Heart left ventricle (tissue), 16 donors: ENCODE data around the gene PGBD5. TPM values are rescaled to one million over a fixed set of nuclear protein-coding genes. Genes with fewer than 3 reads are reported as not detected.

Experiments
- ATAC-seq, 4 donors: fragments of 200-7000 bp; cut with Tn5 transposase; one replicate each; pipeline ENCODE4 v1.9.1; 2020 to 2022; ENCODE audit warnings: moderate library complexity in 4 of 4, mild to moderate bottlenecking in 3 of 4, moderate number of reproducible peaks in 1 of 4
- DNase-seq, 5 donors: peaks; one replicate each; pipeline ENCODE4 v3.0.0-alpha.2; 2020
- H3K27ac ChIP-seq, 12 donors: fragments of 200-600 bp; sonication (generic) in 4 of 12; one replicate each; pipeline versions ENCODE4 v1.5.0 to v1.8.0; 2016 to 2022; ENCODE audit warnings: mild to moderate bottlenecking in 2 of 12
- H3K27me3 ChIP-seq, 9 donors: fragments of 200-600 bp; sonication (generic) in 2 of 9; one replicate each; pipeline versions ENCODE4 v1.5.1 to v1.8.0; 2016 to 2022; ENCODE audit warnings: mild to moderate bottlenecking in 3 of 9
- H3K36me3 ChIP-seq, 9 donors: fragments of 200-600 bp; sonication (generic) in 2 of 9; one replicate each; pipeline versions ENCODE4 v1.5.0 to v1.8.0; 2018 to 2022; ENCODE audit warnings: mild to moderate bottlenecking in 2 of 9
- H3K4me1 ChIP-seq, 12 donors: fragments of 200-600 bp; sonication (generic) in 4 of 12; one replicate each; pipeline versions ENCODE4 v1.5.0 to v1.8.0; 2016 to 2022; ENCODE audit warnings: mild to moderate bottlenecking in 3 of 12
- H3K4me3 ChIP-seq, 12 donors: fragments of 200-600 bp; sonication (generic) in 4 of 12; one replicate each; pipeline versions ENCODE4 v1.5.0 to v1.8.0; 2017 to 2022; ENCODE audit warnings: mild to moderate bottlenecking in 9 of 12, moderate library complexity in 4 of 12
- H3K9me3 ChIP-seq, 12 donors: fragments of 200-600 bp; sonication (generic) in 4 of 12; one replicate each; pipeline versions ENCODE4 v1.5.0 to v1.8.0; 2016 to 2022; ENCODE audit warnings: mild to moderate bottlenecking in 1 of 12
- POLR2A ChIP-seq, 2 donors: fragments of 450-650 bp; IDR thresholded peaks; one replicate each; pipeline ENCODE4 v1.6.1; 2017; ENCODE audit warnings: antibody characterized with exemption in 2 of 2, mild to moderate bottlenecking in 2 of 2, moderate library complexity in 2 of 2
- WGBS, 4 donors: extraction: QIAGEN DNeasy Blood & Tissue Kit in 2 of 4; methylation state at CpG; one replicate each; pipeline versions ENCODE4 v1.1.5 to v1.1.7; 2013 to 2018; 5-methylcytosine and 5-hydroxymethylcytosine counted together
- intact Hi-C, 10 donors: fragments of 100-400 bp; cut with DNase I; formaldehyde crosslinking; loops; one replicate each; pipeline versions ENCODE4 v1.11.1 to v1.14.2; 2022
- polyA plus RNA-seq, 2 donors: library from polyadenylated mRNA; stranded (reverse); fragments of 200-250 nt; gene quantifications; one replicate each; pipeline ENCODE4 v1.2.3, GENCODE V29; 2013
- total RNA-seq, 9 donors: library from RNA; depleted of rRNA in 2 of 9; stranded (reverse); fragments of >200 nt in 2 of 9; fragmentation: NEBNext Ultra II Directional in 3 of 9; extraction: Animal tissue kit (Norgen Biotek cat#: 25700) in 3 of 9; gene quantifications; one replicate each; pipeline versions ENCODE4 v1.1.0 to v1.2.4, GENCODE V29; 2016 to 2023
- TF ChIP-seq, protein P1 (sequence below), 12 donors: fragments of 200-600 bp; sonication (generic) in 4 of 12; IDR thresholded peaks; one replicate each; pipeline versions ENCODE4 v1.5.0 to v1.8.0; 2018 to 2022; ENCODE audit warnings: antibody characterized with exemption in 12 of 12, mild to moderate bottlenecking in 5 of 12
- donor health status: ischemic (EF 13 %, LVEDD 7.1; RV severe dilation, severe dysfunction).
- donor health status: healthy with polysubstance abuse.
- donor health status: DM: no; HTN: yes; CAD: no.
- donor health status: DM: no; HTN: no; CAD: no.
- donor health status: ischemic (EF 25% LVEDD 6.9; RV normal size, moderate dysfunction).
- donor health status: ischemic (EF 25% LVEDD 5.7; RV mildly dilated, moderate dysfunction).
- donor health status: healthy.
- donor health status: DM: yes; HTN: yes; CAD: no.
- donor health status: ischemic (EF 35%, LVEDD 5.7; RV mildly dilated, moderate dysfunction).
- donor health status: nonischemic (EF 11% LVEDD 7.7; RV severe dilation, severe dysfunction).
- donor health status: DM: yes; HTN: yes; CAD: no.
- donor health status: PGD.
- donor health status: ischemic (EF 29% LVEDD 5.4; RV normal size, mild dysfunction).
- donor health status: nonischemic (EF 23%, LVEDD 6.1; RV moderate dilation, normal function).

The PGBD5 gene
- total and polyA plus RNA-seq, 11 donors, result 1.3 to 16.1 (median 6.3) TPM

DNA sequence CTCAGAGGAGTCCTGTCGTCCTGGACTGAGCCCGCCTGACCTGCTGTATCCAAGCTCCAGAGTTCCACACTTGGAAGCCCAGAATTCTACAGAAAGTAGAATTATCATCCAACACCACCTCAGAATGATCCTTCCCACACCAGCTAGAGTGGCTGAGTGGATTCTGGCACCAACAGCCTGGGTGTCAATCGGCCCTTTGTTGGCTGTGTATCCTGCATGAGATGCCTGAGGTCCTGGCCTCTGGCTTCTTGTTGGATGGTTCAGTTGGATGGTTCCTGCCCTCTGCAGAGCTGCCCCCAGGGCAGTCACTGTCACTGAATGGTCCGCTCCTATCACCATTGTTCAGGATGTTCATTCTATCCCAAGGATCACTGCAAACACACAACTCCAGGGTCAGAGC, 49.8 kb downstream of the PGBD5 start:
- TF ChIP-seq, protein P1, sequence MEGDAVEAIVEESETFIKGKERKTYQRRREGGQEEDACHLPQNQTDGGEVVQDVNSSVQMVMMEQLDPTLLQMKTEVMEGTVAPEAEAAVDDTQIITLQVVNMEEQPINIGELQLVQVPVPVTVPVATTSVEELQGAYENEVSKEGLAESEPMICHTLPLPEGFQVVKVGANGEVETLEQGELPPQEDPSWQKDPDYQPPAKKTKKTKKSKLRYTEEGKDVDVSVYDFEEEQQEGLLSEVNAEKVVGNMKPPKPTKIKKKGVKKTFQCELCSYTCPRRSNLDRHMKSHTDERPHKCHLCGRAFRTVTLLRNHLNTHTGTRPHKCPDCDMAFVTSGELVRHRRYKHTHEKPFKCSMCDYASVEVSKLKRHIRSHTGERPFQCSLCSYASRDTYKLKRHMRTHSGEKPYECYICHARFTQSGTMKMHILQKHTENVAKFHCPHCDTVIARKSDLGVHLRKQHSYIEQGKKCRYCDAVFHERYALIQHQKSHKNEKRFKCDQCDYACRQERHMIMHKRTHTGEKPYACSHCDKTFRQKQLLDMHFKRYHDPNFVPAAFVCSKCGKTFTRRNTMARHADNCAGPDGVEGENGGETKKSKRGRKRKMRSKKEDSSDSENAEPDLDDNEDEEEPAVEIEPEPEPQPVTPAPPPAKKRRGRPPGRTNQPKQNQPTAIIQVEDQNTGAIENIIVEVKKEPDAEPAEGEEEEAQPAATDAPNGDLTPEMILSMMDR (IDR thresholded peaks at IDR 0.05), result no peak
- no peak for TF ChIP-seq POLR2A (IDR thresholded peaks at IDR 0.05)
- intact Hi-C loops, result no loop called here
- Histone ChIP-seq H3K36me3 (no peaks in the 10 kb centered on the region), H3K4me1 (peaks cover 0 to 17% (median 2%) of the 10 kb centered on the region in 12 donors), H3K4me3 (no peak overlapping the region), H3K27ac (peak overlapping the region in 1 of 12 donors; percentile 22), H3K9me3 (peaks cover 0 to 14% (median 4%) of the 10 kb centered on the region in 12 donors), H3K27me3 (no peaks in the 10 kb centered on the region)
- DNase-seq (no peak), ATAC-seq (peak in 2 of 4 donors; percentile 7 to 12)
- WGBS, 4 donors, result 57 to 63% (median 60%) methylated on average over 4 of the region's 4 CpGs

DNA sequence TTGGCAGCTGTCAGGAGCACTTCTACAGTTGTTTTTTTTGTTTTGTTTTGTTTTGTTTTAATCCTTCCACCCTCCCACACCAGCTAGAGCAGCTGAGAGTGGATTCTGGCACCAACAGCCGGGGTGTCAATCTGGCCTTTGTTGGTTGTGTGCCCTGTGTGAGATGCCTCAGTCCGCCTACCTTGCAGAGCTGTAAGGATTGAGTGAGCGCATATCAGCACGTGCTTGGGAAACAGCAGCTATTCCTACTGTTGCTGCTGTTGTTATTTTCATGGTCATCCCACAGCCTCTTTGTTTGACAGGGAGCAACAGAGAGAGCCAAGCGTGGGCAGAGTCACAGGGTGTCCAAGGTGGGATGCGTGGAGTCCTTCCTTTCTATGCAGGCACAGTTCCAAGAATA, 50.4 kb downstream of the PGBD5 start:
- Histone ChIP-seq H3K36me3 (no peaks in the 10 kb centered on the region), H3K4me3 (no peak overlapping the region), H3K27me3 (no peaks in the 10 kb centered on the region), H3K27ac (peak overlapping the region in 2 of 12 donors; percentile 22 to 29), H3K4me1 (peaks cover 0 to 17% (median 2%) of the 10 kb centered on the region in 12 donors), H3K9me3 (peaks cover 0 to 14% (median 4%) of the 10 kb centered on the region in 12 donors)
- intact Hi-C loops, result no loop called here
- DNase-seq, result peak in 4 of 5 donors; percentile 19 to 54 (median 28)
- TF ChIP-seq, protein P1 (IDR thresholded peaks at IDR 0.05), result no peak
- no peak for TF ChIP-seq POLR2A (IDR thresholded peaks at IDR 0.05)
- peak; percentile 56 to 83 (median 74) for ATAC-seq
- WGBS, 4 donors, result 19 to 28% (median 24%) methylated on average over 6 of the region's 6 CpGs

DNA sequence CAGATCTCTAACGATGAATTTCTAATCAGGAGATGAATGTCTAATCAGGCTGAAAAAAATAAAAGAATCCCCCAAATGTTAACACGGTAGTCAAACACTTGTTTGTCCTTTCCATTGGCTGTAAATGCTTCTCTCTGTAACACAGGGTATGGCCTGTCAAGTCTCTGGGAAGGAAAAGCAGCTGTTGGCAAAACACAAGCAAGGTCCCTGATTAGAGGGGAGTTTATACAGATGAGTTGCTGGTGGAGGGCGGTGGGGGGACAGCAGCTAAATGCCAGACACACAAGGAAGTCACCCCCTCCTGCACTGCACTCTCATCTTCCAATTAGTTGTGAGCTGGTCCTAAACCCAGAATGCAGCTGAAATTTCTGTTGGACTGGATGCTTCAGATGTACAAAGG, 51.0 kb downstream of the PGBD5 start:
- Histone ChIP-seq H3K27me3 (no peaks in the 10 kb centered on the region), H3K9me3 (peaks cover 0 to 14% (median 4%) of the 10 kb centered on the region in 12 donors), H3K27ac (peak overlapping the region in 2 of 12 donors; percentile 22 to 29), H3K36me3 (no peaks in the 10 kb centered on the region), H3K4me1 (peaks cover 0 to 17% (median 2%) of the 10 kb centered on the region in 12 donors), H3K4me3 (no peak overlapping the region)
- no peak for TF ChIP-seq POLR2A (IDR thresholded peaks at IDR 0.05)
- TF ChIP-seq, protein P1 (IDR thresholded peaks at IDR 0.05), result no peak
- intact Hi-C loops, result no loop called here
- ATAC-seq (no peak), DNase-seq (no peak)
- 49 to 68% (median 52%) methylated on average over 3 of the region's 3 CpGs for WGBS, 4 donors

DNA sequence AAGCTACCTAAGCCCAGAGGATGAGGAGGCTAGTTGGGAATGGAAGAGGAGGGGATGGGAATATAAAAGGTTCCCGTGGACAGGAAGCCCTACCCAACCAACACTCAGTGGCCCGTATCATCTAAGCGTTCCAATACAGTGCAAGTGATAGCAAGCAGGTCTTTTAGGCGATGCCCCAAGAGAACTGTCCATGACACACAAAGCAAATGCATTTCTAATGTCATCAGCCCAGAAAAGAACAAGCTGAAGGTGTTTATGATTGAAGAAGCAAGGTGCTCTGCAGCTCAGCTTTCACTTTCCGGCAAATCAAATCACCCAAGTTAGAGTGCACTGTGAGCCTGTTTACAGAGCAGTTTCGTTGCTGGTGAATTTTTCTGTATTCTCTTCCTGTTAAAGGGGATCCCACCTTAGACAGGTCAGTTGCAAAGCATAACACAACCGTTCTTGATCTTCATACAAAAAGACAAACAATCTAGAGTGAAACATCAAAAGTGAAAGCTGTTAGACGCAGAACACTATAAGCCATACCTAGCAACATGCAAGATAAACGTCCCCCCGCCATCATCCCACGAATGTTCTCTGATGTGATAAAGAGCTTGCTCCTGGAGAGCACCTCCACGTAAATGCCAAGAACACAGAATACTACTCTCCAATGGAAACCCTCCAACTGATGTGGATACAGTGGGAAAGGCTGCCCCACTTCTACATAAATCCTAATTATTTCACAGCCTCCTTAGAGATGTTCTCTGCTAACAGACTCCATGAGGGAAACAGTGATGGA, 54.0 kb downstream of the PGBD5 start:
- no peak for ATAC-seq
- no peak for DNase-seq
- 81 to 84% (median 82%) methylated on average over 12 of the region's 12 CpGs for WGBS, 4 donors
- Histone ChIP-seq H3K4me1 (peaks cover 0 to 17% (median 2%) of the 10 kb centered on the region in 12 donors), H3K27ac (no peak overlapping the region), H3K9me3 (no peaks in the 10 kb centered on the region), H3K4me3 (no peak overlapping the region), H3K36me3 (no peaks in the 10 kb centered on the region), H3K27me3 (no peaks in the 10 kb centered on the region)
- intact Hi-C loops, result no loop called here
- no peak for TF ChIP-seq POLR2A (IDR thresholded peaks at IDR 0.05)
- TF ChIP-seq, protein P1 (IDR thresholded peaks at IDR 0.05), result no peak
